ENCODE data around the gene CSMD2.

- TF ChIP-seq CTCF (conservative IDR thresholded peaks at IDR 0.05; ENCODE audit: low read length) (no peak), EZH2phosphoT487 (IDR thresholded peaks at IDR 0.05; ENCODE audit: borderline replicate concordance) (no peak)
Measured at GRCh38 chr1:33866281-33866680, 298.7 kb downstream of the CSMD2 start.
